Thymus (tissue), 11 donors: ENCODE measurements around the gene SAMM50. TPM values are rescaled to one million over a fixed set of nuclear protein-coding genes. Genes with fewer than 3 reads are reported as not detected.
"Not testable (repeated sequence)": the region's sequence is repeated elsewhere in the genome, so short reads cannot be mapped to it uniquely, and the experiment has no call there.

Experiments
- DNase-seq, 9 donors: peaks; one replicate each; pipeline ENCODE4 v3.0.0-alpha.2; 2013; ENCODE audit warnings: low spot score in 9 of 9, low read depth in 6 of 9, missing footprints in 1 of 9
- H3K27ac ChIP-seq, 2 donors: one replicate each; pipeline ENCODE4 v1.5.1; 2013; ENCODE audit warnings: control low read depth in 1 of 2, low read depth in 1 of 2, low read length in 1 of 2, mild to moderate bottlenecking in 1 of 2, moderate library complexity in 1 of 2
- H3K27me3 ChIP-seq, 2 donors: one replicate each; pipeline ENCODE4 v1.5.1; 2013; ENCODE audit warnings: low read length in 1 of 2; ENCODE audit not compliant: control insufficient read depth in 2 of 2, insufficient read depth in 1 of 2
- H3K36me3 ChIP-seq, 2 donors: one replicate each; pipeline ENCODE4 v1.5.1; 2013; ENCODE audit warnings: low read length in 1 of 2, mild to moderate bottlenecking in 1 of 2, moderate library complexity in 1 of 2; ENCODE audit not compliant: control insufficient read depth in 2 of 2, insufficient read depth in 2 of 2
- H3K4me1 ChIP-seq, 2 donors: one replicate each; pipeline ENCODE4 v1.5.1; 2013; ENCODE audit warnings: low read length in 2 of 2; ENCODE audit not compliant: control insufficient read depth in 2 of 2, insufficient read depth in 2 of 2
- H3K4me3 ChIP-seq, 2 donors: one replicate each; pipeline ENCODE4 v1.5.1; 2013; ENCODE audit warnings: low read length in 2 of 2, control low read depth in 1 of 2, mild to moderate bottlenecking in 1 of 2
- H3K9me3 ChIP-seq, 2 donors: one replicate each; pipeline ENCODE4 v1.5.1; 2013; ENCODE audit warnings: low read length in 1 of 2, mild to moderate bottlenecking in 1 of 2; ENCODE audit not compliant: control insufficient read depth in 2 of 2, insufficient read depth in 1 of 2
- WGBS: extraction: QIAGEN DNeasy Blood & Tissue Kit; methylation state at CpG from one replicate; pipeline ENCODE4 v1.1.7; 2013; 5-methylcytosine and 5-hydroxymethylcytosine counted together
- polyA plus RNA-seq: library from polyadenylated mRNA; stranded (reverse); fragments of 200-250 nt; gene quantifications from one replicate; pipeline ENCODE4 v1.2.3, GENCODE V29; 2013
- total RNA-seq: library from RNA; stranded (reverse); fragments of 120-200 nt; gene quantifications from one replicate; pipeline ENCODE4 v1.2.4, GENCODE V29; 2013
- donor health status: healthy.

The SAMM50 gene
- total and polyA plus RNA-seq, 2 donors, result 25.8 to 43.9 TPM

DNA sequence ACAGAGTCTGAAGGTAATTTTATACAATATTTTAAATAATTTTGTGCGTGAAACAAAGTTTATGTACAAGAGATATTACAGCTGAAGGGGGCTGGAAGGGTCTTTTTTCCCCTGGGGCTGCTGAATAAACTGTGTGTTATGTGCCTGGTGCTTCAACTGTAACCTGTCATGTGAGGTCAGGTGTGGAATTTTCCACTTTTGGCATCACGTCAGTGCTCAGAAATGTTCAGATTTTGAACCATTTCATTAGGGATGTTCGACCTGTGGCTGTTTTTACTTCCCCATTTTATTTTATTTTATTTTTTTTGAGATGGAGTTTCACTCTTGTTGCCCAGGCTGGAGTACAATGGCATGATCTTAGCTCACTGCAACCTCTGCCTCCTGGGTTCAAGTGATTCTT is 61.3 kb downstream of the SAMM50 start:
- not testable (repeated sequence) for H3K4me3 ChIP-seq, H3K9me3 ChIP-seq, H3K36me3 ChIP-seq, H3K27ac ChIP-seq, H3K4me1 ChIP-seq, H3K27me3 ChIP-seq, DNase-seq
- 71% methylated on average over 3 of the region's 3 CpGs for WGBS

DNA sequence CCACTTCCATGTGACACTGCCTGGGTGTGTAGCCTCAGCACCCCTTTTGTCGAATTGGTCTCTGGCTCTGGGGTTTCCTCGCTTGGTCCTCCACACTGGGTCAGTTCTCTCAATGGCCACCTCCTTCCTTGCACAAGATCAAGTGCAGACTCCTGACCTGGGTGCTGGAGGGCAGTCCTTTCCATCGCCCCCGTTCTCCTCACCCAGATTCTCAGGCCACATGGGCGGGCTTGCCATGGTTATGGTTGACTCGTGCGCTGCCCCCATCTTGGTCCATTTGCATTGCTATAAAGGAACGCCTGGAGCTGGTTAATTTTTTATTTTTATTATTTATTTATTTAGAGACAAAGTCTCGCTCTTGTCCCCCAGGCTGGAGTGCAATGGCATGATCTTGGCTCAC is 63.4 kb downstream of the SAMM50 start:
- no peaks in the 10 kb centered on the region for H3K9me3 ChIP-seq
- no peak overlapping the region for H3K27ac ChIP-seq
- no peak overlapping the region for H3K4me3 ChIP-seq
- peaks cover 1 to 2% of the 10 kb centered on the region in 2 donors for H3K27me3 ChIP-seq
- no peak for DNase-seq
- peaks cover 0 to under 1% of the 10 kb centered on the region in 2 donors for H3K4me1 ChIP-seq
- H3K36me3 ChIP-seq, result no peaks in the 10 kb centered on the region
- 97% methylated on average over 9 of the region's 9 CpGs for WGBS

DNA sequence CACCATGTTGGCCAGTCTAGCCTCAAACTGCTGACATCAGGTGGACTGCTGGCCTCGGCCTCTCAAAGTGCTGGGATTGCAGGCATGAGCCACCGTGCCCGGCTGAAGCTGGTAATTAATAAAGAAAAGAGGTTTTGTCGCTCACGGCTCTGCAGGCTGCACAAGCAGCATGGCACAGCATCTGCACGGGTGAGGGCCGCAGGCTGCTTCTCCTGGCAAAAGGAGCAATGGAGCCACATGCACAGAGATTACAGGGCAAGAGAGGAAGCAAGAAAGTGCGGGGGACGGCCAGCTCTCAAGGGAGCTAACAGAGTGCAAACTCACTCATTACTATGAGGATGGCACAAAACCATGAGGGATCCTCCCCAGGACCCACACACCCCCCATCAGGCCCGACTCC is 64.2 kb downstream of the SAMM50 start:
- 96% methylated on average over 10 of the region's 10 CpGs for WGBS
- H3K4me3 ChIP-seq, result no peak overlapping the region
- no peaks in the 10 kb centered on the region for H3K9me3 ChIP-seq
- no peaks in the 10 kb centered on the region for H3K36me3 ChIP-seq
- peaks cover 6 to 9% of the 10 kb centered on the region in 2 donors for H3K27me3 ChIP-seq
- H3K27ac ChIP-seq, result no peak overlapping the region
- DNase-seq, result no peak
- peaks cover 0 to 4% of the 10 kb centered on the region in 2 donors for H3K4me1 ChIP-seq

DNA sequence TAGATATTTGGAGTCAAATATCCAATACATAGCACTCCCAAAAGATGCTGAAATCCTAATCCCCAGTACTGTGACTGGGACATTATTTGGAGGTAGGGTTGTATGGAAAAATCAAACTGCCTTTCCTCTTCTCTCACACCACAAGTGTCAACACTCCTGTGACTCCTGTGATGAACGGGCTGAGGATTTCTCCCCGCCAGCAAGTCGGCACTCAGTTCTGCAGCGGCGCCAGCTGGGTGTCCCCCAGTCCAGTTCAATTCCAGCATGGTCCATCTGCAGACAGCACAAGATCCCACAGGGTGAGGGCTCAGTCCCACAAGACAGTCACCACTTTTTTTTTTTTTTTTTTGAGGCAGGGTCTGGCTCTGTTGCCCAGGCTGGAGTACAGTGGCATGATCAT is 64.6 kb downstream of the SAMM50 start:
- Histone ChIP-seq H3K9me3 (no peaks in the 10 kb centered on the region), H3K4me3 (no peak overlapping the region), H3K36me3 (no peaks in the 10 kb centered on the region), H3K4me1 (peaks cover 0 to 6% of the 10 kb centered on the region in 2 donors), H3K27ac (no peak overlapping the region), H3K27me3 (peaks cover 10 to 14% of the 10 kb centered on the region in 2 donors)
- over 99% methylated on average over 5 of the region's 5 CpGs for WGBS
- DNase-seq, result no peak

DNA sequence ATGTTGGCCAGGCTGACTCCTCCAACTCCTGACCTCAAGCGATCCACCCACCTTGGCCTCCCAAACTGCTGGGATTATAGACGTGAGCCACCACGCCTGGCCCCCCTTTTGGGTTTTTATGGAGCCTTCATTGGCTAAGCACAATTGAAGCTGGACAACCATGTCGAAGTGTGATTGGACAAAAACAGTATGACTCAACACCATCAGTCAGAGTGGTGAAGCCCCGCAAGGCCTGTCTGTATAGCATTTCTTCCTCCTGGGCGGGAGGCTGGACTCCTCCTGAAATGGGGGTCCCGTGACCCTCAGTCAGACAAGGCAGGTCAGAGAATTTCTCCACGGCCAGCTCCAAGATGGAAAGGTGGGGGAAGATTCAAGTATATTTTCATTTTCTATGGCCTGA is 65.7 kb downstream of the SAMM50 start:
- no peak for DNase-seq
- 97% methylated on average over 8 of the region's 8 CpGs for WGBS
- no peak overlapping the region for H3K4me3 ChIP-seq

DNA sequence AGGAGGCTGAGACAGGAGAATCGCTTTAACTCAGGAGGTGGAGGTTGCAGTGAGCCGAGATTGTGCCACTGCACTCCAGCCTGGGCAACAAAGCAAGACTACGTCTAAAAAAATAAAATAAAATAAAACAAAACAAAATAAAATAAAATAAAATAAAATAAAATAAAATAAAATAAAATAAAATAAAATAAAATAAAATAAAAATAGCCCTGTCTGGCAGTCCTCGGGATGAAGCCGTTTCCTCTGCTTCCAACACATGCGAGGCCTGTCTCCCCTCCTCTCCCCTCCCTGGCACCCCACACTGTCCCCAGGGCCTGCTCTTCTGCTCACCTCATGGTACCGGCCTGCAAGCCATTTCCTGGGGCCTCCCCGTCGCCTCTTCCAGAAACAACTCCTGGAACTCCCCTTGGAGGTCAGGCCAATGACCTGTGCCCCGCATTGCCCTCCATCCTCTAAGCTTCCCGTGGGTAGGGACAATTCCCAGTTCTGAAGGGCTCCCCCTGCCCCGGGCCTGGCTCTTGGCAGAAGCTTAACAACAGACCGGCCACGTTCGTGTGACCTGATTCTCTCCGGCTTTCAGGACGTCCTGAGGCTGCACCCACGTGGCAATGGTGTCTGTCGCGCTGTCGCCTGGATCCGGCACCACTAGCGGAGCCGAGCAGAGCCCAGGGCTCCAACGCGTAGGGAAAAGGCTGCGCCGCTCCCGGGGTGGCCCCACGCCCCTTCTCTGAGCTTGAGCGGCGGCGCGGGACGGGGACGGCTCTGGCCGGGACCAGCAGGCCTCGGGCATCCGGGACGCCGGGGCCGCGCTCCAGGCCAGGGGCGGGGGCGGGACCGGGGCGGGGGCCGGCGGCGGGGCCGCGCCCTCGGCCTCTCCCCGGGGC is 68.4 kb downstream of the SAMM50 start:
- peaks cover 25 to 33% of the 10 kb centered on the region in 2 donors for H3K27me3 ChIP-seq
- WGBS, result 13% methylated on average over 54 of the region's 54 CpGs
- DNase-seq, result no peak
- peak overlapping the region; percentile 30 to 53 for H3K4me3 ChIP-seq
- no peaks in the 10 kb centered on the region for H3K9me3 ChIP-seq
- H3K36me3 ChIP-seq, result no peaks in the 10 kb centered on the region
- peaks cover 0 to 35% of the 10 kb centered on the region in 2 donors for H3K4me1 ChIP-seq
- H3K27ac ChIP-seq, result peak overlapping the region in 1 of 2 donors; percentile 70

More for the DNA sequence above, 65.7 kb downstream of the SAMM50 start:
- Histone ChIP-seq H3K9me3 (no peaks in the 10 kb centered on the region), H3K4me1 (peaks cover 0 to 18% of the 10 kb centered on the region in 2 donors), H3K36me3 (no peaks in the 10 kb centered on the region), H3K27ac (no peak overlapping the region), H3K27me3 (peaks cover 20 to 21% of the 10 kb centered on the region in 2 donors)

DNA sequence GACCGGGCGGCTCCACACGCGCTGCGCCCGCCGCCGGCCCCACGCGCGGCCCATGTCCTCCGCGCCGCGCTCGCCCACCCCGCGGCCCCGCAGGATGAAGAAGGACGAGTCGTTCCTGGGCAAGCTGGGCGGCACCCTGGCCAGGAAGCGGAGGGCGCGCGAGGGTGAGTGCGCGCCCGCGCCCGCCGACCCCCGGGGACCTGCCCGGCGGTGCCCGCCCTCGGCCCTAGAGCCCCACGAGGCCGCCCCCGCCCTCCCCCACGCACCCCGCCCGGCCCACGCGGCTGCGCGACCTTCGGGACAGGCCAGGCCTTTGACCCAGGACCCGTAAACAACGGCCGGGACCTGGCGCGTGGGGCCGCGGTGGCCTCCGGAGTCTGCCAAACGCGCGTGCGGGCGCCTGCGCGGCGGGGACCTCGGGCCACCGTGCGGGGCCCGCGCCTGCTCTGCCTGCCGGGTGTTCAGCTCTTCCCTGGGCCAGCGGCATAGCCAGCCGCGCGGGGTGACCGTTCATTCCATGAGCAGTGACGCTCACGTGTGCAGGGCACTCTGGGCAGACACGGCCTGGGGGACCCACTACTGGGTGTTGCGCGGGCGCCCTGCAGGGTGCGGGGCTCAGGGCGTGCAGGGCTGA is 69.2 kb downstream of the SAMM50 start, which contains the start of gene PARVB:
TSS of gene PARVB (plus strand) at position 15 of the 634 bp plus-strand sequence. CDS start at position 53, 38 bp downstream.
- Histone ChIP-seq H3K4me3 (peak within 1 kb of the TSS; percentile 30 to 53), H3K36me3 (no peaks in the 10 kb centered on the region), H3K27ac (peak within 1 kb of the TSS in 1 of 2 donors; percentile 70), H3K27me3 (peaks cover 25 to 33% of the 10 kb centered on the region in 2 donors), H3K9me3 (no peaks in the 10 kb centered on the region), H3K4me1 (peaks cover 0 to 35% of the 10 kb centered on the region in 2 donors)
- WGBS, result 3% methylated on average over 83 of the region's 83 CpGs
- DNase-seq, result no peak

DNA sequence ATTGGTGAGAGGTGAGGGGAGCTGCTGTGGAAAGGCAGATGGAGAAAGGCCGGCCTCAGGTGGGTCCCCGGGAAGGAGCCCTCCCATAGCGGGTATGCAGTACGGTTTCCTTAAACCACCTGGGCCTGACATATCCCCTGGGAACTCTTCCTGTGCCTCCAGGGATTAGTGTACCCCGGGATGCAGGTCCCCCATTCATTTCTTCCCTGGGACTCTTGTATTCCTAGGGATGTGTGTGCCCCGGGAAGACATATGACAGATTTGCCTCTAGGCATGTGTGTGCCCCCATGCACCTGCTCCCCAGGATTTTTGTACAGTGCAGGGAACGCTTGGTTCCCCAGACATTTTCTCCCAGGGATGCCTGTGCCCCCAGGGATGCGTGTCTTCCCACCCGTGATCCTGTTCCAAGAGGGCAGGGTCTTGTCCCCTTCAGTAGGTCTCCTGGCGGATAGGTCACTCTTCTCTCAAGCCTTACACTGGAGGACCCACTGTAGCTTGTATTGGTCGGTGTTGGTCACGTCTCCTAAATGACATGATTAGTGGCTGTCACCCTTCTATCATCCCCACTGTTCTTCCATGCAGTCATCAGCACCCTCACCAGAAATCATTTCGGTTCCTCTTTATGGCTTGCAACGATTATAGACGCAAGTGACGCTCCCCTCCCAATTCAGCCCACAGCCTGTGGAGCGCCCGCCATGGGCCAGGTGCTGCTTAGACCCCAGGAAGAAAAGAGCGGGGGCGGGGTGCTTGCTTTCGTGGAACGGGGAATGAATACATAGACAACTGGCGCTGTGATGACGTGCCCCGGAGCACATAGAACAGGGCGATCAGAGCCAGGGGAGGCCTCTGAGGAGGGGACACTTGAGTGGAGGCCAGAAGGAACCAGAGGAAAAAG is 70.2 kb downstream of the SAMM50 start:
- H3K4me3 ChIP-seq, result no peak overlapping the region
- peak in 1 of 9 donors; percentile 52 for DNase-seq
- H3K36me3 ChIP-seq, result no peaks in the 10 kb centered on the region
- peaks cover 0 to 37% of the 10 kb centered on the region in 2 donors for H3K4me1 ChIP-seq
- H3K9me3 ChIP-seq, result no peaks in the 10 kb centered on the region
- peak overlapping the region; percentile 52 to 70 for H3K27ac ChIP-seq
- peaks cover 25 to 33% of the 10 kb centered on the region in 2 donors for H3K27me3 ChIP-seq
- WGBS, result 69% methylated on average over 26 of the region's 26 CpGs
